GOT3 (cell line): ENCODE measurements around the gene AAR2.

Experiments
- DNase-seq: peaks from one replicate; lab custom pipeline; 2025; ENCODE audit warnings: mixed read lengths; lab: John Stamatoyannopoulos, UW

The AAR2 gene

GRCh38 chr20:36218380-36219064 lies 17.8 kb upstream of the AAR2 start:
- DNase-seq = no peak

GRCh38 chr20:36219671-36220220 lies 16.5 kb upstream of the AAR2 start:
- DNase-seq = no peak

GRCh38 chr20:36225666-36226065 lies 10.6 kb upstream of the AAR2 start:
- DNase-seq = no peak

GRCh38 chr20:36228770-36229169 lies 7.5 kb upstream of the AAR2 start:
- no peak for DNase-seq

- no peak for DNase-seq
Observed at GRCh38 chr20:36230019-36230418, 6.3 kb upstream of the AAR2 start.

- DNase-seq = no peak
Observed at GRCh38 chr20:36231331-36231730, 4.9 kb upstream of the AAR2 start.

GRCh38 chr20:36234771-36235320 lies 1.4 kb upstream of the AAR2 start:
- DNase-seq = no peak

- DNase-seq = no peak
Observed at GRCh38 chr20:36236786-36237121, 476 bp downstream of the AAR2 start.

GRCh38 chr20:36237477-36237876 lies 1.2 kb downstream of the AAR2 start:
- DNase-seq = no peak

- DNase-seq = no peak
Observed at GRCh38 chr20:36238153-36238552, 1.9 kb downstream of the AAR2 start.

GRCh38 chr20:36238760-36239159 lies 2.5 kb downstream of the AAR2 start:
- DNase-seq = no peak

- DNase-seq = no peak
Observed at GRCh38 chr20:36240076-36240475, 3.8 kb downstream of the AAR2 start.

- no peak for DNase-seq
Observed at GRCh38 chr20:36241678-36242077, 5.4 kb downstream of the AAR2 start.

GRCh38 chr20:36243726-36244125 lies 7.4 kb downstream of the AAR2 start:
- no peak for DNase-seq

GRCh38 chr20:36246401-36246800 lies 10.1 kb downstream of the AAR2 start:
- DNase-seq = no peak

- no peak for DNase-seq
Observed at GRCh38 chr20:36248836-36249235, 12.6 kb downstream of the AAR2 start.

- DNase-seq = no peak
Observed at GRCh38 chr20:36249450-36249849, 13.2 kb downstream of the AAR2 start.

- no peak for DNase-seq
Observed at GRCh38 chr20:36251426-36251825, 15.1 kb downstream of the AAR2 start.

- DNase-seq = no peak
Observed at GRCh38 chr20:36252511-36252910, 16.2 kb downstream of the AAR2 start.

GRCh38 chr20:36253036-36253435 lies 16.8 kb downstream of the AAR2 start:
- no peak for DNase-seq

- DNase-seq = no peak
Observed at GRCh38 chr20:36254076-36254475, 17.8 kb downstream of the AAR2 start.

- no peak for DNase-seq
Observed at GRCh38 chr20:36255445-36255844, 19.2 kb downstream of the AAR2 start.

- DNase-seq = no peak
Observed at GRCh38 chr20:36259177-36260061, 23.1 kb downstream of the AAR2 start.
